Skeletal muscle satellite cell (primary cell): Measurements from ENCODE around the gene TRPM2.

Source experiments
- H3K27me3 ChIP-seq: 2 replicates; pipeline ENCODE4 v1.7.0; 2013; ENCODE audit warnings: low read length; ENCODE audit not compliant: control insufficient read depth, insufficient read depth
- H3K36me3 ChIP-seq: 2 replicates; pipeline ENCODE4 v1.7.0; 2013; ENCODE audit warnings: mild to moderate bottlenecking, control low read depth, low read length; ENCODE audit not compliant: insufficient read depth
- H3K4me1 ChIP-seq: 2 replicates; pipeline ENCODE4 v1.7.0; 2013; ENCODE audit warnings: low read length; ENCODE audit not compliant: control insufficient read depth, insufficient read depth
- H3K4me2 ChIP-seq: 2 replicates; pipeline ENCODE4 v1.7.0; 2013; ENCODE audit warnings: mild to moderate bottlenecking, low read length
- H3K4me3 ChIP-seq: 2 replicates; pipeline ENCODE4 v1.7.0; 2013; ENCODE audit warnings: low read length
- H3K9ac ChIP-seq: 2 replicates; pipeline ENCODE4 v1.7.0; 2013; ENCODE audit warnings: mild to moderate bottlenecking, low read depth, low read length, moderate library complexity
- H3K9me3 ChIP-seq: replicated peaks from 2 replicates; pipeline ENCODE4 v1.7.0; 2013; ENCODE audit warnings: mild to moderate bottlenecking, control low read depth, low read length

The TRPM2 gene

GRCh38 chr21:44419679-44420078, 66.3 kb downstream of the TRPM2 start:
- no peaks in the 10 kb centered on the region for H3K4me1 ChIP-seq
- H3K4me3 ChIP-seq, result no peak overlapping the region
- H3K9me3 ChIP-seq, result no peaks in the 10 kb centered on the region
- H3K9ac ChIP-seq, result no peak overlapping the region
- no peaks in the 10 kb centered on the region for H3K36me3 ChIP-seq
- H3K27me3 ChIP-seq, result peaks cover 7% of the 10 kb centered on the region
- no peak overlapping the region for H3K4me2 ChIP-seq

GRCh38 chr21:44420416-44421205, 67.2 kb downstream of the TRPM2 start:
- no peak overlapping the region for H3K4me3 ChIP-seq
- H3K9ac ChIP-seq, result no peak overlapping the region
- no peaks in the 10 kb centered on the region for H3K9me3 ChIP-seq
- no peaks in the 10 kb centered on the region for H3K36me3 ChIP-seq
- no peaks in the 10 kb centered on the region for H3K4me1 ChIP-seq
- H3K4me2 ChIP-seq, result no peak overlapping the region
- H3K27me3 ChIP-seq, result peaks cover 4% of the 10 kb centered on the region

DNA sequence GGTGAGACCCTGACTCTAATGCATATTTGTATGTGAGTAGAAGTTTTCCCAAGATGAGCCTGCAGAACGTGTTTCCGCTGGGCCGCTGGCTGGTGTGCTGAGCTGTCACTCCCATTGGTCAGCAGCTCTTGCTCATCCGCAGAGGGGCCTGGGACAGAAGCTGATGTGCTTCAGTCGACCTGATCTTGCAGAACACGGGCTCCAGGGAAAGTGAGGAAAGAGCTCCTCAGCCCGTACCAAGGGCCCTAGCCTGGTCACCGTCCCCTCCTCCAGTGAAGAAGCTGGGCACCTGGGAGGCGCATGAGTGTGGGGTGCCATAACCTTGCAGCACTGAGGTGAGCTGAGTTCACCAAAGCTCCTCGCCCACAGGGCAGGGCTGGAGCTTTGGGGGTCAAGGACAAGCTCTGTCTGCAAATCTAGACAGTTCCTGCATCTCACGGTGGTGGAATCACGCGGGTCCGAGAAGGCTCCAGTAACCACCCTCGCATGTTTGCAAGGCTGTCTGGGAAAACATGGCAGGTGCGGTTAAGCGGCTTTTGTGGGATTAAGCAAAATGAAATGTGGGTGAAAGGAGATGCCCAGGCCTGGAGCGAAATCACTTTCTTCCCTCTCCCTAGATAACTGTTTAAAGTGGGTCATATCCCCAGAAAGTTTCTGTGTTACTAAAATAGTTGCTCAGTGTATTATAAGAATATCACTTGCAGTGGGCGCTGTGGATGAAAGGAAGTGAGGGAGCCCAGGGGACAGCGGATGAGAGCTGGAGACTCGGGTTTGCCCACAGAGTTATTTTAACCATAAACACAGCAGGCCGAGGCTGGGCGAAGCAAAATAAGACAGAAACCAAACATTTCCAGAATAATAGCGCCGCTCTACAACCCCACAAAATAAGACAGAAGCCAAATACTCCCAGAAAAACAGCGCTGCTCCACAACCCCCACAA, 68.8 kb downstream of the TRPM2 start:
- no peaks in the 10 kb centered on the region for H3K4me1 ChIP-seq
- no peaks in the 10 kb centered on the region for H3K36me3 ChIP-seq
- no peak overlapping the region for H3K4me3 ChIP-seq
- no peak overlapping the region for H3K9ac ChIP-seq
- no peak overlapping the region for H3K4me2 ChIP-seq
- H3K27me3 ChIP-seq, result peaks cover 4% of the 10 kb centered on the region
- H3K9me3 ChIP-seq, result no peaks in the 10 kb centered on the region

DNA sequence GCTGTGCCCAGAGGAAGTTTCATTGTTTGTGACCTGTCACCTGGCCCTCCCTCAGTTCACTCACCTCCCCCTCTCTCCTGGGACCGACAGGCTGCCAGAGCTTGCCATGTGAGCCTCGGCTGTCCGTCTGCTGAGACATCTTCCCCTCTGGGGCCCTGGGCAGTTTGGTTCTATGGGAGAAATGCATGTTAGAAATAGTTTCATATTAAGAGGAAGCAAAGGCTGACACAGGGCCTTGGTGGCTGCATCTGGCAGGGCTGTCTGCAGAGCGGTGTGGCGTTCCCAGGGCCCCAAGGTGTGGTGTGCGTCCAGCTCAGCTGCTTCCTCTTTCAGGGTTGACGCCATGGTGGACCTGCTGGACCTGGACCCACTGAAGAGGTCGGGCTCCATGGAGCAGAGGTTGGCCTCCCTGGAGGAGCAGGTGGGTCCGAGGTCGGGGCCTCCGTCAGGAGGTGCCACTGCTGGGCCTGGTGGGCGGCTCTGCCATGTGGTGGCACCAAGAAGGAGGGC, 69.9 kb downstream of the TRPM2 start:
- Histone ChIP-seq H3K4me3 (no peak overlapping the region), H3K9me3 (no peaks in the 10 kb centered on the region), H3K4me1 (no peaks in the 10 kb centered on the region), H3K9ac (no peak overlapping the region), H3K36me3 (no peaks in the 10 kb centered on the region), H3K27me3 (peaks cover 4% of the 10 kb centered on the region), H3K4me2 (no peak overlapping the region)

GRCh38 chr21:44423941-44424607, 70.7 kb downstream of the TRPM2 start:
- H3K4me1 ChIP-seq, result no peaks in the 10 kb centered on the region
- no peak overlapping the region for H3K4me2 ChIP-seq
- H3K27me3 ChIP-seq, result peaks cover 4% of the 10 kb centered on the region
- peaks cover 3% of the 10 kb centered on the region for H3K9me3 ChIP-seq
- no peak overlapping the region for H3K4me3 ChIP-seq
- H3K9ac ChIP-seq, result no peak overlapping the region
- H3K36me3 ChIP-seq, result no peaks in the 10 kb centered on the region

DNA sequence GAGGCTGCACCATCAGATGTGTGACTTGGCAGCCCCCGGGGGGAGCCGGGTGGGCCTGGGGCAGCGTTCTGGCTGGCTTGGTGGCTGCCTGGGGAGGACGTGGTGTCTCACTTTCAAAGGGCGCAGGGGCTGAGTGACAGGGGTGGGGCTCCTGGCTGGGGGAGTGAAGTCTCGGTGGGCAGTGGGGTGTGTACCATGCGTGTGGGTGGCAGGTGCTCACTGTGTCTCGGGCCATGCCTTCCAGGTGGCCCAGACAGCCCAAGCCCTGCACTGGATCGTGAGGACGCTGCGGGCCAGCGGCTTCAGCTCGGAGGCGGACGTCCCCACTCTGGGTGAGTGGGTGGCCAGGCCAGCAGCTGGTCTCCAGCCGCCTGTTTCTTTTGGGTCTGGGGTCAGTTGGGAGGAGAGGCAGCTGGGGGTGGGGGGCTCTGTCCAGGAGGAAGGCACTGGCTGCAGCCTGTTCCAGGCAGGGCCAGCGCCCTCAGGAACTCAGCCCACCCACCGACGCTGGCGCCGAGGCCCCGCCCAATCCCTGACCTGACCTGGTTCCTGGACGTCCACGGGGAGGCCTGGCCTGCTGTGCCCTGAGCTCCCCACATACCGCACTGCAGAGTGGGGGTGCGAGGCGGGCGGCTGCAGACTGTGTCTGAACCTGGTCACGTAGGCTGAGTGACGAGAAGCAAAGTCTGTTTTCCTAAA, 71.3 kb downstream of the TRPM2 start:
- Histone ChIP-seq H3K36me3 (no peaks in the 10 kb centered on the region), H3K9ac (no peak overlapping the region), H3K9me3 (peaks cover 4% of the 10 kb centered on the region), H3K27me3 (peaks cover 4% of the 10 kb centered on the region), H3K4me1 (no peaks in the 10 kb centered on the region), H3K4me2 (no peak overlapping the region), H3K4me3 (no peak overlapping the region)

- Histone ChIP-seq H3K27me3 (peaks cover 4% of the 10 kb centered on the region), H3K4me2 (no peak overlapping the region), H3K4me1 (no peaks in the 10 kb centered on the region), H3K4me3 (no peak overlapping the region), H3K36me3 (no peaks in the 10 kb centered on the region), H3K9me3 (peaks cover 6% of the 10 kb centered on the region), H3K9ac (no peak overlapping the region)
Observed at GRCh38 chr21:44425307-44425894, 72.0 kb downstream of the TRPM2 start.

GRCh38 chr21:44425895-44426662, 72.7 kb downstream of the TRPM2 start:
- no peak overlapping the region for H3K4me2 ChIP-seq
- H3K9me3 ChIP-seq, result peaks cover 6% of the 10 kb centered on the region
- H3K9ac ChIP-seq, result no peak overlapping the region
- H3K4me1 ChIP-seq, result no peaks in the 10 kb centered on the region
- no peaks in the 10 kb centered on the region for H3K36me3 ChIP-seq
- no peak overlapping the region for H3K4me3 ChIP-seq
- peaks cover 4% of the 10 kb centered on the region for H3K27me3 ChIP-seq

GRCh38 chr21:44426663-44427191, 73.3 kb downstream of the TRPM2 start:
- Histone ChIP-seq H3K9me3 (peaks cover 6% of the 10 kb centered on the region), H3K27me3 (peaks cover 4% of the 10 kb centered on the region), H3K4me1 (no peaks in the 10 kb centered on the region), H3K9ac (no peak overlapping the region), H3K4me3 (no peak overlapping the region), H3K4me2 (no peak overlapping the region), H3K36me3 (no peaks in the 10 kb centered on the region)
